GM13976 (cell line): ENCODE results near the gene SNRPF.
"Not testable (repeated sequence)": the region's sequence is repeated elsewhere in the genome, so short reads cannot be mapped to it uniquely, and the experiment has no call there.

Source experiments
- DNase-seq: peaks from one replicate; pipeline ENCODE4 v3.0.0; 2012; ENCODE audit warnings: low spot score
- CTCF ChIP-seq: IDR thresholded peaks from 2 replicates; pipeline ENCODE4 v1.5.1; 2012; ENCODE audit warnings: borderline replicate concordance, mild to moderate bottlenecking; ENCODE audit not compliant: insufficient read depth; ENCODE audit errors: extremely low read depth, missing control alignments, control extremely low read depth
- in situ Hi-C: fragments of 300-500 bp; cut with MboI; formaldehyde crosslinking; loops from one replicate; pipeline ENCODE4 v1.12.0; 2022; ENCODE audit warnings: low sequenced_read_pairs, mixed read lengths, inconsistent platforms; ENCODE audit not compliant: unreplicated experiment

Gene SNRPF

GRCh38 chr12:95858451-95859343 is at the start of gene SNRPF:
Gene SNRPF, plus strand, starts transcription at chr12:95858952. Its CDS starts 122 bp downstream, at chr12:95859074.
- no peak for TF ChIP-seq CTCF
- peak; percentile 99 for DNase-seq
- in situ Hi-C loops: no loop called here

- no peak for TF ChIP-seq CTCF
- no peak for DNase-seq
- in situ Hi-C loops: no loop called here
Measured at GRCh38 chr12:95809000-95809680, 49.6 kb upstream of the SNRPF start.

GRCh38 chr12:95810411-95810810 is 48.3 kb upstream of the SNRPF start:
- in situ Hi-C loops: loop anchor here (10.0 kb wide), 1 partner anchor 186 kb away; no protein-coding TSS in a partner anchor
- no peak for DNase-seq
- no peak for TF ChIP-seq CTCF

GRCh38 chr12:95812155-95812554 is 46.6 kb upstream of the SNRPF start:
- in situ Hi-C loops: loop anchor here (10.0 kb wide), 1 partner anchor 187 kb away; no protein-coding TSS in a partner anchor
- DNase-seq: not testable (repeated sequence)

- peak; percentile 56 for DNase-seq
- in situ Hi-C loops: loop anchor here (10.0 kb wide), 1 partner anchor 191 kb away; no protein-coding TSS in a partner anchor
- peak; percentile 35 for TF ChIP-seq CTCF
Measured at GRCh38 chr12:95815632-95816212, 43.0 kb upstream of the SNRPF start.

GRCh38 chr12:95820096-95820703 is 38.6 kb upstream of the SNRPF start:
- DNase-seq: no peak
- no peak for TF ChIP-seq CTCF
- in situ Hi-C loops: no loop called here

- in situ Hi-C loops: no loop called here
- no peak for DNase-seq
- no peak for TF ChIP-seq CTCF
Measured at GRCh38 chr12:95829395-95829794, 29.4 kb upstream of the SNRPF start.
